Measurements from ENCODE around the gene TEKT4. TPM values are rescaled to one million over a fixed set of nuclear protein-coding genes. Genes with fewer than 3 reads are reported as not detected.
"Not testable (repeated sequence)": the region's sequence is repeated elsewhere in the genome, so short reads cannot be mapped to it uniquely, and the experiment has no call there.

The TEKT4 gene
- total RNA-seq, result 0.34 TPM in 1 of 2 replicates, not detected in the other

- Mint-ChIP-seq H3K27me3 (ENCODE audit: low read depth) (peaks cover 7% of the 10 kb centered on the region), H3K9me3 (no peaks in the 10 kb centered on the region), H3K36me3 (ENCODE audit: low read depth) (no peaks in the 10 kb centered on the region), H3K4me1 (ENCODE audit: low read depth) (no peaks in the 10 kb centered on the region), H3K4me3 (ENCODE audit: low read depth) (no peak within 1 kb of the TSS), H3K27ac (no peak within 1 kb of the TSS)
- intact Hi-C loops (cut with micrococcal nuclease), result no loop called here
- no peak for DNase-seq (ENCODE audit: low spot score)
Observed at GRCh38 chr2:94871226-94872087, at the start of gene TEKT4. Gene TEKT4 (plus strand): TSS chr2:94871430. CDS start chr2:94871580, 150 bp downstream.

GRCh38 chr2:94839224-94839623, 32.0 kb upstream of the TEKT4 start:
- H3K36me3 Mint-ChIP-seq (ENCODE audit: low read depth); H3K4me3 Mint-ChIP-seq (ENCODE audit: low read depth); H3K27ac Mint-ChIP-seq; H3K27me3 Mint-ChIP-seq (ENCODE audit: low read depth); intact Hi-C loops (cut with micrococcal nuclease); H3K9me3 Mint-ChIP-seq; DNase-seq (ENCODE audit: low spot score); H3K4me1 Mint-ChIP-seq (ENCODE audit: low read depth): not testable (repeated sequence)

- H3K9me3 Mint-ChIP-seq; DNase-seq (ENCODE audit: low spot score): not testable (repeated sequence)
- H3K27me3 Mint-ChIP-seq (ENCODE audit: low read depth), result peaks cover 39% of the 10 kb centered on the region
Observed at GRCh38 chr2:94856856-94857255, 14.4 kb upstream of the TEKT4 start.

GRCh38 chr2:94857367-94858162, 13.7 kb upstream of the TEKT4 start:
- H3K4me1 Mint-ChIP-seq (ENCODE audit: low read depth); intact Hi-C loops (cut with micrococcal nuclease); H3K36me3 Mint-ChIP-seq (ENCODE audit: low read depth); DNase-seq (ENCODE audit: low spot score); H3K27ac Mint-ChIP-seq; H3K9me3 Mint-ChIP-seq: not testable (repeated sequence)
- peak overlapping the region; percentile 68 for H3K4me3 Mint-ChIP-seq (ENCODE audit: low read depth)
- peaks cover 42% of the 10 kb centered on the region for H3K27me3 Mint-ChIP-seq (ENCODE audit: low read depth)

More at GRCh38 chr2:94856856-94857255, 14.4 kb upstream of the TEKT4 start:
- peak overlapping the region; percentile 68 for H3K4me3 Mint-ChIP-seq (ENCODE audit: low read depth)
- H3K4me1 Mint-ChIP-seq (ENCODE audit: low read depth); intact Hi-C loops (cut with micrococcal nuclease); H3K36me3 Mint-ChIP-seq (ENCODE audit: low read depth); H3K27ac Mint-ChIP-seq: not testable (repeated sequence)

GRCh38 chr2:94858163-94858888, 12.9 kb upstream of the TEKT4 start:
- intact Hi-C loops (cut with micrococcal nuclease); H3K4me3 Mint-ChIP-seq (ENCODE audit: low read depth); H3K27ac Mint-ChIP-seq; H3K36me3 Mint-ChIP-seq (ENCODE audit: low read depth); H3K4me1 Mint-ChIP-seq (ENCODE audit: low read depth); H3K9me3 Mint-ChIP-seq; DNase-seq (ENCODE audit: low spot score): not testable (repeated sequence)
- peaks cover 45% of the 10 kb centered on the region for H3K27me3 Mint-ChIP-seq (ENCODE audit: low read depth)

- H3K27ac Mint-ChIP-seq, result no peak overlapping the region
- DNase-seq (ENCODE audit: low spot score), result no peak
- intact Hi-C loops (cut with micrococcal nuclease), result no loop called here
- H3K4me1 Mint-ChIP-seq (ENCODE audit: low read depth), result peaks cover 2% of the 10 kb centered on the region
- H3K4me3 Mint-ChIP-seq (ENCODE audit: low read depth), result no peak overlapping the region
- peaks cover 54% of the 10 kb centered on the region for H3K27me3 Mint-ChIP-seq (ENCODE audit: low read depth)
- no peaks in the 10 kb centered on the region for H3K36me3 Mint-ChIP-seq (ENCODE audit: low read depth)
- no peaks in the 10 kb centered on the region for H3K9me3 Mint-ChIP-seq
Observed at GRCh38 chr2:94861308-94862152, 9.7 kb upstream of the TEKT4 start.

GRCh38 chr2:94862903-94863302, 8.3 kb upstream of the TEKT4 start:
- H3K4me3 Mint-ChIP-seq (ENCODE audit: low read depth); H3K27ac Mint-ChIP-seq; H3K36me3 Mint-ChIP-seq (ENCODE audit: low read depth); H3K9me3 Mint-ChIP-seq; intact Hi-C loops (cut with micrococcal nuclease); DNase-seq (ENCODE audit: low spot score); H3K4me1 Mint-ChIP-seq (ENCODE audit: low read depth): not testable (repeated sequence)
- H3K27me3 Mint-ChIP-seq (ENCODE audit: low read depth), result peaks cover 55% of the 10 kb centered on the region

GRCh38 chr2:94869131-94869530, 2.1 kb upstream of the TEKT4 start:
- Mint-ChIP-seq H3K36me3 (ENCODE audit: low read depth) (no peaks in the 10 kb centered on the region), H3K4me3 (ENCODE audit: low read depth) (no peak overlapping the region), H3K9me3 (no peaks in the 10 kb centered on the region), H3K27me3 (ENCODE audit: low read depth) (peaks cover 16% of the 10 kb centered on the region), H3K27ac (no peak overlapping the region), H3K4me1 (ENCODE audit: low read depth) (no peaks in the 10 kb centered on the region)
- intact Hi-C loops (cut with micrococcal nuclease), result no loop called here
- DNase-seq (ENCODE audit: low spot score), result no peak

- no peaks in the 10 kb centered on the region for H3K36me3 Mint-ChIP-seq (ENCODE audit: low read depth)
- no peaks in the 10 kb centered on the region for H3K4me1 Mint-ChIP-seq (ENCODE audit: low read depth)
- no peak for DNase-seq (ENCODE audit: low spot score)
- intact Hi-C loops (cut with micrococcal nuclease), result no loop called here
- H3K27ac Mint-ChIP-seq, result no peak overlapping the region
- peaks cover 15% of the 10 kb centered on the region for H3K27me3 Mint-ChIP-seq (ENCODE audit: low read depth)
- no peak overlapping the region for H3K4me3 Mint-ChIP-seq (ENCODE audit: low read depth)
- no peaks in the 10 kb centered on the region for H3K9me3 Mint-ChIP-seq
Observed at GRCh38 chr2:94869552-94870439, 1.4 kb upstream of the TEKT4 start.

- no peaks in the 10 kb centered on the region for H3K36me3 Mint-ChIP-seq (ENCODE audit: low read depth)
- H3K27me3 Mint-ChIP-seq (ENCODE audit: low read depth), result peaks cover 12% of the 10 kb centered on the region
- no peak overlapping the region for H3K4me3 Mint-ChIP-seq (ENCODE audit: low read depth)
- no peak for DNase-seq (ENCODE audit: low spot score)
- no peaks in the 10 kb centered on the region for H3K4me1 Mint-ChIP-seq (ENCODE audit: low read depth)
- H3K9me3 Mint-ChIP-seq, result no peaks in the 10 kb centered on the region
- intact Hi-C loops (cut with micrococcal nuclease), result no loop called here
- H3K27ac Mint-ChIP-seq, result no peak overlapping the region
Observed at GRCh38 chr2:94870440-94871225, 597 bp upstream of the TEKT4 start.

GRCh38 chr2:94872088-94872618, 923 bp downstream of the TEKT4 start:
- Mint-ChIP-seq H3K4me1 (ENCODE audit: low read depth) (no peaks in the 10 kb centered on the region), H3K4me3 (ENCODE audit: low read depth) (no peak overlapping the region), H3K27ac (no peak overlapping the region), H3K9me3 (no peaks in the 10 kb centered on the region), H3K36me3 (ENCODE audit: low read depth) (no peaks in the 10 kb centered on the region), H3K27me3 (ENCODE audit: low read depth) (peaks cover 4% of the 10 kb centered on the region)
- no peak for DNase-seq (ENCODE audit: low spot score)
- intact Hi-C loops (cut with micrococcal nuclease), result no loop called here
